ENCODE measurements around the gene RCCD1.
A peak's percentile ranks its signal among the peaks of the same experiment; 100 is the strongest.

RCCD1 gene

DNA sequence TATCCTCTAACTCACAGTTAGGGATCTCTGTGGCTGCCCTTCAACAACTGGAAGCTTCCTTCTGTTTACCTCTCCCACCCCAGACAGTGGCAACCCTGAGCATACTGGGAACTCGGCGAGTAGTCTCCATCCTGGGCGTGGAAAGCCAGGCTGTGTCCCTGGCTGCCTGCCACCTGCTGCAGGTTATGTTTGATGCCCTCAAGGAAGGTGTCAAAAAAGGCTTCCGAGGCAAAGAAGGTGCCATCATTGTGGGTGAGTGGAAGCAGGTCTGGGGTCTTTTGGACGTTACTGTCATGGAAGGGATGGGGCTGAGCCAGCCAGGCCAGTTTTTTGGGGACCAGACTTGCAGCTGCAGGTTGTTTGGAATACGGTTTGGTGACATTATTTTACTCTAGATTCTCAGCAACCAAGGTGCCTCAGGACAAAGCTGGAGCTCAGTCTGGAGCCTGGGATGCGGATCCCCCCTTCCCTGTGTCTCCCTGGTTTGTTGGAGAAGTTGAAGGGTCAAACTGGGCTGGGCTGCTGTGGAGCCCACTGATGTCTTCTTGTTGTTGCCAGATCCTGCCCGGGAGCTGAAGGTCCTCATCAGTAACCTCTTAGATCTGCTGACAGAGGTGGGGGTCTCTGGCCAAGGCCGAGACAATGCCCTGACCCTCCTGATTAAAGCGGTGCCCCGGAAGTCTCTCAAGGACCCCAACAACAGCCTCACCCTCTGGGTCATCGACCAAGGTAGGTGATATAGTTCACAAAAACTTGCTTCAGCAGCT, 12.1 kb upstream of the RCCD1 start:
- no peak for DNase-seq (ENCODE audit: low read depth in 2 of 2)

DNA sequence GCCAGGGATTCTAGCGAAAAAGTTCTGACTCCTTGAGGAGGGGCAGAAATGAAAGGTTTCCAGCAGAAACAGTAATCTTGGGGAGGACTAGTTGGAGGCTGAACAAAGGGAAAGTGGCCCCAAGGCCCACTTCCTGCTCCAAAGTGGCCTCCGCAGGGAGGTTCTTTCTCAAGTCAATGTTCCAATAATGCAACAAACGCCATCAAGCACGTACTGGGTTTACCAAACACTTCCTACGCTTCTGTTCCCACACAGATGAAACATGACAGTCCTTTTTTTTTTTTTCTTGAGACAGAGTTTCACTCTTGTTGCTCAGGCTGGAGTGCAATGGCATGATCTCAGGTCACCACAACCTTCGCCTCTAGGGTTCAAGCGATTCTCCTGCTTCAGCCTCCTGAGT, 9.6 kb upstream of the RCCD1 start:
- DNase-seq (ENCODE audit: low read depth in 2 of 2) = no peak

DNA sequence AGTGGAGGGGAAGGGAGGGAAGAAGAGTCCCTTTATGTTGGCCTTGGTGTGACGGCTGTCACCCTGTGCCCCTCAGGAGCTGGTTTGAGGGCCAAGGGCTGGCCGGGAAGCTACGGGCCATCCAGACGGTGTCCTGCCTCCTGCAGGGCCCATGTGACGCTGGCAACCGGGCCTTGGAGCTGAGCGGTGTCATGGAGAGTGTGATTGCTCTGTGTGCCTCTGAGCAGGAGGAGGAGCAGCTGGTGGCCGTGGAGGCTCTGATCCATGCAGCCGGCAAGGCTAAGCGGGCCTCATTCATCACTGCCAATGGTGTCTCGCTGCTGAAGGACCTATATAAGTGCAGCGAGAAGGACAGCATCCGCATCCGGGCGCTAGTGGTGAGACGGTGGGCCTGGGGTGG, 8.1 kb upstream of the RCCD1 start:
- DNase-seq (ENCODE audit: low read depth in 2 of 2) = no peak

DNA sequence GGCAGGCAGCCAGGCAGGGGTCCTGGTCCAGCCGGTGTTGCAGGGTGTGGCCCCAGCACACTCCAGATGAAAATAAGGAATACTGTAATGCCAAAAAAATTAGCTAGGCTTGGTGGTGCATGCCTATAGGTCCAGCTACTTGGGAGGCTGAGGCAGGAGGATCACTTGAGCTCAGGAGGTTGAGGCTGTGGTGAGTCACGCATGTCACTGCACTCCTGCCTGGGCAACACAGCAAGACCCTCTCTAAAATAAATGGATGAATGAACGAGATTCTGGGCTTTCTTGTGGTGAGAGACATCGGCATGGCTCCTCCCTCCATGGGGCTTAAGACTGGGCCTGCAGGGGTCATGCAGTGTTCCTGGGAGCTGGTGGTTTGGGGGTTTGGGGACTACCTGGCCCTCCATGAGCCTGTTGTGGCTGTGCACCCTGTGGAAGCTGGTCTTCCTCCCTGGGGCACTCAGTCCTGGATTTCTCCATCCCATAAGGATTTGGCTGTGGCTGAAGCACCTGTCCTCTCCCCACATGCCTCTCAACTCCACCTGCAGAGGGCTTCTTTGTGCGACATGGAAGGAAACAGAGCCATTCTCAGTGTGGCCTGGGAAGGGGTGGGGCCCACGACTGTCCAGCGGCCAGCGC, 7.6 kb upstream of the RCCD1 start:
- no peak for DNase-seq (ENCODE audit: low read depth in 2 of 2)

DNA sequence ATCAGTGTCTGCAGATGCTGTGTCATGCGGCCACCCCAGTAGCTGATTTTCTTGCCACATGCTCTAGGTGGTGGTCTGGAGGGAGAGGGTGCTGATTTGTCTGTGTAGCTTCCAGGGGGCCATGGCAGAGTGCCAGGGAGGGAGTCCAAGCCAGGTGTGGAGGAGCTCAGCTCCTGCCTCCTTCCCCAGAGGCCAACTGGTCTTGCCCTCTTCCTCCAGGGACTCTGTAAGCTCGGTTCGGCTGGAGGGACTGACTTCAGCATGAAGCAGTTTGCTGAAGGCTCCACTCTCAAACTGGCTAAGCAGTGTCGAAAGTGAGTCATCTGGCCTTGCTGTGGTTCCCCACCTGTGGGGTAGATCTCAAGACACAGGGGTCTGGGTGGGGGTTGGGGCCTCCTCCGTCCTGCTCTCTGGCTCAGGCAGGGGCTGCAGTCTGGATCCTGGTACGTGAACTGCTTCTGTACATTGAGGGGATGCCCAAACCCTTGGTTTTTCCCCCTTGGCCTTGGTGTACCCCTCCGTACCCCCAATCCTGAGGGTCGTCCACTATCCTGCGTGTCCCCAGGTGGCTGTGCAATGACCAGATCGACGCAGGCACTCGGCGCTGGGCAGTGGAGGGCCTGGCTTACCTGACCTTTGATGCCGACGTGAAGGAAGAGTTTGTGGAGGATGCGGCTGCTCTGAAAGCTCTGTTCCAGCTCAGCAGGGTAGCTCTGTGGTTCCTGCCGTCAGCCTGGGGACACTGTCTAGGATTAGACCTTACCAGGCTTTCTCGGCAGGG, 6.9 kb upstream of the RCCD1 start:
- no peak for DNase-seq (ENCODE audit: low read depth in 2 of 2)

DNA sequence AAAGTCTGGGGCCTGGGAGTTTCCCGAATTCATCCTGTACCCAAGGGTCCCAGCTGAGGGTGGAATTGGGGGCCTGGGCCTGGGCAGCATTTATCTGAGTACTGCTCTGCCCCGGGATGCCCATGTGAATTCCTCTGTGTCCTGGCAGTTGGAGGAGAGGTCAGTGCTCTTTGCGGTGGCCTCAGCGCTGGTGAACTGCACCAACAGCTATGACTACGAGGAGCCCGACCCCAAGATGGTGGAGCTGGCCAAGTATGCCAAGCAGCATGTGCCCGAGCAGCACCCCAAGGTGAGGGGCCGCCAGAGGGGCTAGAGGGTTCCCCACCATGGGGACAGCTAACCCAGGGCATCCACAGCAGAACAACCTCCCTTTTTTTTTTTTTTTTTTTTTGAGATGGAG, 6.2 kb upstream of the RCCD1 start:
- no peak for DNase-seq (ENCODE audit: low read depth in 2 of 2)

DNA sequence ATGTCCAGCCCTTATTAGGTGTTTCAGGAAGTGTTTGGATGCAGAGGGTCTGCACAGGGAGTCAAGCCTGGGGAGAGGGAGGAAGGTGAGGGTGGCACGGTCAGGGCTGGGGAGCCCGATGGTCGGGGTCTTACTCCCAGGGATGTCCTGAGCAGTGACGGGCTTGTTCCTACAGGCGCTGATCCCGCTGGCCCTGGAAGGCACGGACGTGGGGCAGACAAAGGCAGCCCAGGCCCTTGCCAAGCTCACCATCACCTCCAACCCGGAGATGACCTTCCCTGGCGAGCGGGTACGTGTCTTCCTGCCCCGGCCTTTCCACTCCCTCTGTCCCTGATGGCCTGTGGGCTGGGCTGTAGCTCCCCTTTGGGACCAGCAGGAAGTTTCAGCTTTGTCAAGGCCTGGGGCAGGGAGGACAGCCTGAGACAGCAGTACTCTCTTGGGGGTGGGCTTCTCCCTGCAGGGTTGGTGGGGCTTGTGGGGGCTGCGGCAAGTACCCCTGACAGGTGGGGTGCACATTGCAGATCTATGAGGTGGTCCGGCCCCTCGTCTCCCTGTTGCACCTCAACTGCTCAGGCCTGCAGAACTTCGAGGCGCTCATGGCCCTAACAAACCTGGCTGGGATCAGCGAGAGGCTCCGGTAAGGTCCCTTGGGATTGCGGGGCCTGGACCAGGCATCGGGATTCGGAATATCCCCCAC, 4.6 kb upstream of the RCCD1 start:
- no peak for DNase-seq (ENCODE audit: low read depth in 2 of 2)

DNA sequence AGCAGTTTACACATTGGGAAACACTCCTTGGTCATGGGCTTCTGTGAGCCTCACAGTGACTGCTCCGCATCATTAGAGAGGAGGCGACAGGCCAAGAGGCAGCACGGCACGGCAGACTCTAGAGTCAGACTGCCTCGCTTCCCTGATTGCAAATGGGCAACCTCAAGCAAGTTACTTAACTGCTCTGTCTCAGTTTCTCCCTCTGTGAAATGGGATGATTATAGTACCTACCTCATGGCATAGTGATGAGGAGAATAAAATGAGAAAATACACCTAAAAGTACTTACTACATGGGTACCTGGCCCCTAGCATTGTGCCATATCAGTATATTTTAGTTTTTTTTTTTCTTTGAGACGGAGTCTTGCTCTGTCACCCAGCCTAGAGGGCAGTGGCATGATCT, 4.0 kb upstream of the RCCD1 start:
- no peak for DNase-seq (ENCODE audit: low read depth in 2 of 2)

DNA sequence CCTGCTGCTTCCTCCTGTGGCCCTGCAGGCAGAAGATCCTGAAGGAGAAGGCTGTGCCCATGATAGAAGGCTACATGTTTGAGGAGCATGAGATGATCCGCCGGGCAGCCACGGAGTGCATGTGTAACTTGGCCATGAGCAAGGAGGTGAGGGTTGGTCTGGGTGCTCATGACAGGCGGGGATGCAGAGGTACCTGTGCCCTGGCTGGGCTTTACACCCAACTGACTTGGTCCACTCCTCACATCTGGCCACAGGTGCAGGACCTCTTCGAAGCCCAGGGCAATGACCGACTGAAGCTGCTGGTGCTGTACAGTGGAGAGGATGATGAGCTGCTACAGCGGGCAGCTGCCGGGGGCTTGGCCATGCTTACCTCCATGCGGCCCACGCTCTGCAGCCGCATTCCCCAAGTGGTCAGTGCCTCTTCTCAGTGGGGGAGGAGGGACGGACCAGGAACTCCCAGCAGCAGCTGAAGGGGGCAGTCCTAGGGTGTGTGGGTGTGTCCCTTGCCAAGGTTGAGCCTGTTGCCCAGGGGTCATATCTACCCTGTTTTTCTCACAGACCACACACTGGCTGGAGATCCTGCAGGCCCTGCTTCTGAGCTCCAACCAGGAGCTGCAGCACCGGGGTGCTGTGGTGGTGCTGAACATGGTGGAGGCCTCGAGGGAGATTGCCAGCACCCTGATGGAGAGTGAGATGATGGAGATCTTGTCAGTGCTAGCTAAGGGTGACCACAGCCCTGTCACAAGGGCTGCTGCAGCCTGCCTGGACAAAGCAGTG, 1.6 kb upstream of the RCCD1 start:
- no peak for DNase-seq (ENCODE audit: low read depth in 2 of 2)

DNA sequence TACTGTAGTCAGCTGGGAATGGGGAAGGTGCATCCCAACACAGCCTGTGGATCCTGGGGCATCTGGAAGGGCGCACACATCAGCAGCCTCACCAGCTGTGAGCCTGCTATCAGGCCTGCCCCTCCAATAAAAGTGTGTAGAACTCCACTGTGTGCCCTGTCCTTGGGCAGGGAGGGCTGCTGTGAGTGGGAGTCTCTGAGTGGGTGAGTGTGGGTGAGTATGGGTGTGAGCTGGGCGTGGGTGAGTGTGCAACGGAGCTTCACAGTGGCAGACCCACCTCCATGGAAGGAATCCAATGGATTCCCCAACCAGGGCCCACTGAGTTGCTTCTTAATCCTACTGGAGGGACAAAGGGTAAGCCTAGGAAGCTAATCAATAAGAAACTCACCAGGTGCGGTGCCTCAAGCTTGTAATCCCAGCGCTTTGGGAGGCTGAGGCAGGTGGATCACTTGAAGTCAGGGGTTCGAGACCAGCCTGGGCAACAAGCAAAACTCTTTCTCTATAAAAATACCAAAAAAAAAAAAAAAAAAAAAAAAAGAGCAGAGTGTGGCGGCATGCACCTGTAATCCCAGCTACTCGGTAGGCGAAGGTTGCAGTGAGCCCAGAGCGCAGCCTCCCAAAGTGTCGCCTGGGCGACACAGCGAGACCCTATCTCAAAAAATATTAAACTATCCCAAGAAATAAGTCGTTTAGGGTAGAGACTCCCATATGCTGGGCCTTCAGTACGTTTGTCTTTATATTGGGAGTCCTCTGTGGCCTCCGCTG, 555 bp upstream of the RCCD1 start:
- DNase-seq (ENCODE audit: low read depth in 2 of 2) = no peak

DNA sequence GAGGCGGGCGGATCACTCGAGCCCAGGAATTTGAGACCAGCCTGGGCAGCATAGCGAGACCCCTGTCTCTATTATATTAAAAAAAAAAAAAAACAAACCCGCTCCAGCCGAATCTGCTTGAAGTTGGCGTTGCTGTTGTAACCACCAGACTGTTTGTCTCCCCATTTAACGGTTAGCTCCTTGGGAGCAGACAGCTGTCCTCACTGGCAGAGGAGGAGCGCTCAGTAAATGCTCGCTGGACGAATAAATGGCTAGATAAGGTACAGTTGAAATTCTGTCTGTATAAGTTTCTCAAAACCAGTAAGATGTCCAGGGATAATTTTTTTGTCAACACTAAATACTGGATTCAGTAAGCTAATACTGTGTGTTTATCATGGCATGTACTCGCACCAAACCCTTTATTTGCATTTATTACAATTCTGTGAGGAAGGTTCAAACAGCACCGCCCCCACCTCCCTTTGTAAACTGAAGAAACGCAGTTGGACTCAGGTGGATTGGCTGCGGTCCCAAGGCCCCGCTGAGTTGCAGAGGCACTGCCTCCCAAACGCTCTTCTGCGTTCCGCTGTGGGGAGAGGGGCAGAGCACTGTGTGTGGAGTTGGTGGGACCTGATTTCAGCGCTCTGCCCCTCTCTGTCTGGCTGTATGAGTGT, 1.1 kb downstream of the RCCD1 start:
- no peak for DNase-seq (ENCODE audit: low read depth in 2 of 2)

DNA sequence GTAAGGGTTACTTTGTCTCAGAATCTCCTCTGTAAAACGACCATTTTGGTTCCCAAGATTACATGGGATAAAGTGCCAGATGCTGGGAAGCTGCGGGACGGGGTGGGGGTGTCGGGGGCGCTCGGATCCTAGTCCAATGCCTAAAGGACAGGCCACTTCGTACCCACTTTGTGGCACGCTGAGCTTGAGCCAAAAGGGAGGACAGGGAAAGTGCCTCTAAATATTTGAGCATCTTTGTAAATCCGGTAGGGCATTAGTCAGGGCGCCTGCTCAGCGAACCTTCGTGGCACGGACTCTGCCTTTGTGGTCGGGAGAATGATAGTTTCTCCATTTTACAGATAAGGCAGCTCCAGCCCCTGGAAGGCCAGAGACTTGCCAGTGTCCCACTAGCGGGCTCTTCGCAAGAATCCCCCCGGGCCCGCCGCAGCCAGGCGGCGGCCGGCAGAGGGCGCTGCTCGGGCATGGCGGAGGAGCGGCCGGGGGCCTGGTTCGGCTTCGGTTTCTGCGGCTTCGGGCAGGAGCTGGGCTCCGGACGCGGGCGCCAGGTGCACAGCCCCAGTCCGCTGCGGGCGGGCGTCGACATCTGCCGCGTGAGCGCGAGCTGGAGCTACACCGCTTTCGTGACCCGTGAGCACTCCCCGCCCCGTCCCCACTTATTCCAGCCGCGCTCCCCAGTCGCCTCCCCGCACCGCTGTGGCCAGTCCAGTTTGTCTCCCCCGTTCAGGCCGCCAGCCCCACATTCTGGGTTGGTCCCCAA, 1.8 kb downstream of the RCCD1 start:
- DNase-seq (ENCODE audit: low read depth in 2 of 2) = peak; percentile 41 to 44

DNA sequence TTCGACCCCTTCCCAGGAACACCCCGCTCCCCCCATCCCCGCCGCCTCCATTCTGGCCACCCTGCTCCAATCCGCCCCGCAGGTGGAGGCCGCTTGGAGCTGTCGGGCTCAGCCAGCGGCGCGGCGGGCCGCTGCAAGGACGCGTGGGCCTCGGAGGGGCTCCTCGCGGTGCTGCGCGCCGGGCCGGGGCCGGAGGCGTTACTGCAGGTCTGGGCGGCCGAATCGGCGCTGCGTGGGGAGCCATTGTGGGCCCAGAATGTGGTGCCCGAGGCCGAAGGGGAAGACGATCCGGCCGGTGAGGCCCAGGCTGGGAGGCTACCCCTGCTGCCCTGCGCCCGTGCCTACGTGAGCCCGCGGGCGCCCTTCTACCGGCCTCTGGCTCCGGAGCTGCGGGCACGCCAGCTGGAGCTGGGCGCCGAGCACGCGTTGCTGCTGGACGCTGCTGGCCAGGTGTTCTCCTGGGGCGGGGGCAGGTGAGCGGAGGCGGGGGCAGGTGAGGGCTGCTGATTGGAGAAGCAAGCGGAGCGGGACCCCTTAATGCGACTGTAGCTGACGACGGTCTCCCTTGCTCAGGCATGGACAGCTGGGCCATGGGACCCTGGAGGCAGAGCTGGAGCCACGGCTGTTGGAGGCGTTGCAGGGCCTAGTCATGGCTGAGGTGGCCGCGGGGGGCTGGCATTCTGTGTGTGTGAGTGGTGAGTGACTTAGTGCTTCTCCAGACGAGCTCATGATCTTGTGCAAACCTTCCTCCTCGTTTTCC, 2.5 kb downstream of the RCCD1 start:
- DNase-seq (ENCODE audit: low read depth in 2 of 2) = no peak

DNA sequence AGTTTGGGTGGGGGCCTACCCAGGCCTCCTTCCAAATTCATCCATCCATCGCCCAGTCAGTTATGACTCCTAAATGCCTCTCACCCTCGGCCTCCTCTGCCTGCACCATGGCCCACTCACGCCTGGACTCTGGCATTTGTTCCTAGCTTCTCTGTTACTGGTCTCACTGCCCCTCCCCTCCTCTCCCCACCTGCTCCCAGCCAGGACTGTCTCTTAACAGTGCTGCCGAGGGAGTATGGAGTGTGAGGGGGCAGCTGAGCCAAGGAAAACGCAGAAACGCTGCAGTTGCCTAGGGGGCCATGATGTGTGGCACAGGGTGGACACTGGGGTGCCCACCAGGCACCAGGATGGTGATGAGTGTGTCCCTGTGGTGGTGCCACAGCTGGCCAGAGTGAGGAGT, 3.1 kb downstream of the RCCD1 start:
- DNase-seq (ENCODE audit: low read depth in 2 of 2) = no peak

DNA sequence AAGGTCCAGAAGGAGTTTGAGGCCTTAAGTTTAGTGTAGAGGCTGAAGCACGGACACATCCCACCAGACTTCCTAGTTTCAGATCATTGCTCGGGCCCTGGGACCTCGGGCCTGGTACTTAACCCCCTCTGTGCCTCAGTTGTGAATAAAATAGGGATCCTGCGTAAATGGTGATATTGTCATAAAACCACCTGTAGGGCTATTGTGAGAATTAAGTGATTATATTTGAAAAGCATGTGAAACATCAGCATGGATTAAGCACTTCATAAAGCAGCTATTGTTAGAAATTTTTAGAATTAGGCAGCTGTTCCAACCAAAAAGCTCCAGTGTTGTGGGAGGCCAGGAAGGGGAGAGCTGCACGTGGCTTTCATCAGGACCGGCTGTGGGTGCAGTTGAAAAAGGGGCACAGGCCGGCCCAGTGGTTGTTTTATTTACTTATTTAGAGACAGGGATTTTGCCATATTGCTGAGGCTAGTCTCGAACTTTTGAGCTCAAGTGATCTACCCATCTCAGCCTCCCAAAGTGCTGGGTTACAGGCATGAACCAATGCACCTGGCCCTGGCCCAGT, 4.4 kb downstream of the RCCD1 start:
- DNase-seq (ENCODE audit: low read depth in 2 of 2) = no peak

DNA sequence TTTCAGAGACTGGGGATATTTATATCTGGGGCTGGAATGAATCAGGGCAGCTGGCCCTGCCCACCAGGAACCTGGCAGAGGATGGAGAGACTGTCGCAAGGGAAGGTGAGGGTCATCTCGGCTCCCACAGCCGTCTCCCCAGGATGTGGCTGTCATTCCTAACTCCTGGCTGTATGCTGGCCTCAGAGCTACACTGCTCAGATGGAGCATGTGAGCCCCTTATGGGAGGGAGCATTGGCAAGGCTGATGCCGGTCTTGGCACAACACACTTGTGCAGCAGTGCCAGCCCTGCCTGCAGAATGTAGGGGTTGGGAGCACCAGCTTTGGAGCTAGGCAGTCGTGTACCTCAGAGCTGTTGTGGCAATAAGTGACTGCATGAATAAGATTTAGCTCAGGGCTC, 5.2 kb downstream of the RCCD1 start:
- DNase-seq (ENCODE audit: low read depth in 2 of 2) = no peak

DNA sequence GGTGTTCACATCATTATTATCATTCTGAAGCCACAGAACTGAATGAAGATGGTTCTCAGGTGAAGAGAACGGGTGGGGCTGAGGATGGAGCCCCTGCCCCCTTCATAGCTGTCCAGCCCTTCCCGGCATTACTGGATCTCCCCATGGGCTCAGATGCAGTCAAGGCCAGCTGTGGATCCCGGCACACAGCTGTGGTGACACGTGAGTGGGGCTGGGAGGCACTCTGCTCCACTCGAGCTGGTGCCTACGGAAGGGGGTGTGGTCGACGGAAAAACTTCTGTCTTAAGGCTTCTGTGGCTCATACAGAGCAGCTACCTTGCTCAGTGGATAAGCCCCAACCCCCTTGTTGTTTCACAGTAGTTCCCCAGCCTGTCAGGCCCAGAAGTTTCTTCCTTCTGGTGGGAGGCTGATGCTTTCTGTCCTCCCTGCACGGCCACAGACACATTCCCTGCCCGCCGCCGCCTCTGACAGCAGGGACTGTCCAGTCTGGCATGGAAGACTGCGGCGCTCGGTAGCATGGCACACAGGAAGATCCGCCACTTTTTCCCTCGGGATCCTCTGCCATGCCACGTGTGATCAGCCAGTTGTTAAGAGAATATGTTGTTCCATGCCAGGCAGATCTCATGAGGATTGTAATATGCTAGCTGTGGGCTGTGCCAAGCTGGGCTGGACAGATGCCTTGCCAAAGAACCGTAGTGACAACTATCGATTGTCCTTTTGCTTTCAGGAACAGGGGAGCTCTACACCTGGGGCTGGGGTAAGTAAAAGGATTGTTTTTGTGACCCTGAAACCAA, 5.8 kb downstream of the RCCD1 start:
- no peak for DNase-seq (ENCODE audit: low read depth in 2 of 2)

DNA sequence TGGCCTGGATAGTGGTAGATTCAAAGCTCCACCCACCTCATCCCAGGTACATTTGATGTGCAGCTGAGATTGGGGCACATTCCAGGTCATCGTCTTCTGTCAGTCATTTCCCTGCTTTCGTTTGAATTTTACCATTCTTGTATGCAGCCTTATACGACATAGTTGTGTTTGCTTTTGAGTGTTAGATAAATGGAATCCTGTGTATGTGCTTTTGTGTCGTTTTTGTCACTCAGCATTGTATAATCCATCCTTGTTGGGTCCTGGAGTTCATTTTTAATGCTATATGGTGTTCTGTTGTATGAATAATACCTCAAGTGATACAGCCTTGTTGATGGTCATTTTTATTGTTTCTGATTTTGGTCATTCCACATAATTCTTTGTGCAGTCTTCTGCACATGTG, 7.3 kb downstream of the RCCD1 start:
- DNase-seq (ENCODE audit: low read depth in 2 of 2) = no peak
